SJSA1 (cell line): Measurements from ENCODE around the gene FAM216B. TPM values are rescaled to one million over a fixed set of nuclear protein-coding genes. Genes with fewer than 3 reads are reported as not detected.
"Not testable (repeated sequence)": the region's sequence is repeated elsewhere in the genome, so short reads cannot be mapped to it uniquely, and the experiment has no call there.

ENCODE experiments used
- DNase-seq, 2 experiments: peaks; one replicate each; pipeline ENCODE4 v3.0.0-alpha.2; 2015 to 2020; ENCODE audit warnings: low spot score in 2 of 2, low read depth in 1 of 2
- H3K27ac ChIP-seq: fragments of 250-450 bp; sonication (Bioruptor Pico); 2 replicates; pipeline ENCODE4 v1.5.1; 2020; ENCODE audit warnings: mild to moderate bottlenecking, moderate library complexity
- H3K27me3 ChIP-seq: fragments of 250-450 bp; sonication (Bioruptor Pico); replicated peaks from 2 replicates; pipeline ENCODE4 v1.5.1; 2020; ENCODE audit warnings: mild to moderate bottlenecking, moderate library complexity
- H3K36me3 ChIP-seq: fragments of 250-450 bp; sonication (Bioruptor Pico); 2 replicates; pipeline ENCODE4 v1.5.1; 2020; ENCODE audit warnings: mild to moderate bottlenecking
- H3K4me1 ChIP-seq: fragments of 250-450 bp; sonication (Bioruptor Pico); replicated peaks from 2 replicates; pipeline ENCODE4 v1.6.1; 2021; ENCODE audit warnings: mild to moderate bottlenecking
- H3K4me3 ChIP-seq: fragments of 250-450 bp; sonication (Bioruptor Pico); 2 replicates; pipeline ENCODE4 v1.5.1; 2020; ENCODE audit warnings: mild to moderate bottlenecking
- H3K9me3 ChIP-seq: fragments of 250-450 bp; sonication (Bioruptor Pico); replicated peaks from 2 replicates; pipeline ENCODE4 v1.5.1; 2020; ENCODE audit warnings: mild to moderate bottlenecking
- total RNA-seq: library from RNA; depleted of rRNA; stranded (reverse); fragments of >200 nt; shearing (Covaris generic); gene quantifications from 2 replicates; pipeline ENCODE4 v1.2.3, GENCODE V29; 2014

Gene FAM216B
- total RNA-seq, 1 experiment from 2014 or later = not detected

DNA sequence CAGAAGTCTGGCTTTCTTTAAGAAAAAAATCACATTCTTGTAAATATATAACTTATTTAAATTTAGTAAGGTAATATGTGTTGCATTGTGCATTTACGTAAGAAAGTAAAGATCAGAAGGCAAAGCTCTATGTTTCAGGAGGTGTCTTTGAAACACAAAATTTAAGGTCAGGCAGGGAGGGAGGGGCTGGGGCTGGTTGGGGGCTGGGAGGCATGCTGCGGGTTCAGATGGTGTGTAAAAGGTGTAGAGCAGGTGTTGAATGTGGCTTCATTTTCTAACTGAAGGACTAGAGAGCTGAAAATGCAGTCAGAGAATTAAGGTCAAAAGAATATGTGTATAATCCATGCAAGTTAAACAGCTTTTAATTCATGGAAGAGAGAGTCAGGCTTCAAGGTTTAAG, 14.3 kb downstream of the FAM216B start:
- Histone ChIP-seq H3K36me3 (no peaks in the 10 kb centered on the region), H3K9me3 (no peaks in the 10 kb centered on the region), H3K27ac (no peak overlapping the region), H3K4me1 (peaks cover 10% of the 10 kb centered on the region), H3K27me3 (no peaks in the 10 kb centered on the region), H3K4me3 (no peak overlapping the region)
- no peak for DNase-seq

DNA sequence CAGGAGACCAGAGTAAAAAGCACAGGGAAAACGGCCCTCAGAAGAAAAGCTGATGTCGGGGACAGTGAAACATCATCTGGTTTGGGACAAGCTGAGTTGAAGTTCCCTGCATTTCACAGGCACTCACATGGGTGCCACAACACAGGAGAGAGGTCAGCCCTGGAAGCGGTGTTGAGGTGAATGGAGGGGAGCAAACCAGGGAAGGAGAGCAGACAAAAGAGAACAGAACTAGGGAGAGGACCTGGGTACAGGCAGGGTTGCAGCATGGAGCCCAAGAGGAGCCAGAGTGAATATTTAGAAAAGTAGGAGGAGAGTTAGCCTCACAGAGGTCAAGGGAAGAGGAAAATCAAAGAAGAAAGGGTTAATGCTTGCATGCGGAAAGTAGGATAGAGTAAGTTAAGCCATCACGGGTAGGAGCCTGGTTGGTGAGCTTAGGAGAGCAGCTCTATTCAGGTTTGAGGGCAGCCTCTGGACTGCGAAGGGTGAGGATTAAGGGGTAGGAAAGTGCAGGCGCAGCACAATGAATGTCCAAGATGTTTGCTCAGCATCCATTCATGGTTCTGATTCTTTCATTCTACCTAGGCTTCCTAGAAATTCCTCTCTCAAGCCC, 15.5 kb downstream of the FAM216B start:
- Histone ChIP-seq H3K9me3 (no peaks in the 10 kb centered on the region), H3K4me3 (no peak overlapping the region), H3K27me3 (no peaks in the 10 kb centered on the region), H3K36me3 (no peaks in the 10 kb centered on the region), H3K4me1 (peaks cover 10% of the 10 kb centered on the region), H3K27ac (no peak overlapping the region)
- DNase-seq = no peak

DNA sequence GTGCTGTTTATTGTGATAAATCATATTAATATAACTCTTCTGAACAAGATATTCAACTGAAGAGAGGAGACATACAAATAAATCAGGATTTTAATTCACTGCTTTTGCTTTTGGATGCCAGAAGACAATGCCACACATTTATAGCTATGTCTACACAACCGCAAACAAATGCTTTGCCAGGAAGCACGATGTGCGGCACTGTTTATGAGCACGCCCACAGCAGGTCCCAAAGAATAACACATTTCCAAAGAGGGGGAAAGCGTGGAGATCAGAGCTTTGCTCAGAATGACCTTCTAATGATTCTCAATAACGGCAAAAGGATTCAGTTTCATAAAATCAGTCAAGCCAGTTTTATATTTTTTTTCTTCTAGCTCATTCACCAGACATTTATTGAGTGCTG, 16.7 kb downstream of the FAM216B start:
- Histone ChIP-seq H3K9me3 (no peaks in the 10 kb centered on the region), H3K4me3 (no peak overlapping the region), H3K4me1 (peaks cover 10% of the 10 kb centered on the region), H3K27me3 (no peaks in the 10 kb centered on the region), H3K36me3 (no peaks in the 10 kb centered on the region), H3K27ac (no peak overlapping the region)
- DNase-seq = peak; percentile 46 to 55

DNA sequence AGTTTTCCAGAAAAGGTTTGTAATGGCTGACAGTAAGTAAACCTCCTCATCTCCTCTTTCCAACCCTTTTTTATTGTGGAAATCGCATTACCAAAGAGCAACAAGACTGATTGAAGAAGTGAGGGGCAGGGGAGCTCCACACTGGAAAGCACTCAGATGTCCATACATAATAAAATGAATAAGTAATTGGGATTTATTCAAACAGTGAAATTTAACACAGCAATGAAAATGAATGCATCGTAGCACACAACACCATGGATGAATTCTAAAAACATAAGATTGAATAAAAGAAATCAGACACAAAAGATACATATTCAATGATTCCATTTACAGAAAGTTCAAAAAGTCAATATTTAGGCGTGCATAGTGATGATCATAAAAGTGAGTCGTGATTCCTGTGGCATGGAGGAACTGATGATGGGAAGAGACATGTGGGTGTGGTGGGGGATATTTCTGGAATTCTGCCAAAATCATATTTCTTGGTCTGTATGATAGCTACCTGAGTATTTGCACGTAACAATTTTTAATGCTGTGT, 18.8 kb downstream of the FAM216B start:
- Histone ChIP-seq H3K9me3 (no peaks in the 10 kb centered on the region), H3K4me1 (peaks cover 26% of the 10 kb centered on the region), H3K27me3 (no peaks in the 10 kb centered on the region), H3K4me3 (no peak overlapping the region), H3K36me3 (no peaks in the 10 kb centered on the region), H3K27ac (no peak overlapping the region)
- no peak for DNase-seq

GRCh38 chr13:42803563-42804204, 22.3 kb downstream of the FAM216B start:
- peak in 1 of 2 experiments; percentile 30 for DNase-seq
- H3K27me3 ChIP-seq = no peaks in the 10 kb centered on the region
- no peak overlapping the region for H3K4me3 ChIP-seq
- no peaks in the 10 kb centered on the region for H3K9me3 ChIP-seq
- peak overlapping the region; percentile 25 for H3K27ac ChIP-seq
- H3K36me3 ChIP-seq = no peaks in the 10 kb centered on the region
- peaks cover 34% of the 10 kb centered on the region for H3K4me1 ChIP-seq

DNA sequence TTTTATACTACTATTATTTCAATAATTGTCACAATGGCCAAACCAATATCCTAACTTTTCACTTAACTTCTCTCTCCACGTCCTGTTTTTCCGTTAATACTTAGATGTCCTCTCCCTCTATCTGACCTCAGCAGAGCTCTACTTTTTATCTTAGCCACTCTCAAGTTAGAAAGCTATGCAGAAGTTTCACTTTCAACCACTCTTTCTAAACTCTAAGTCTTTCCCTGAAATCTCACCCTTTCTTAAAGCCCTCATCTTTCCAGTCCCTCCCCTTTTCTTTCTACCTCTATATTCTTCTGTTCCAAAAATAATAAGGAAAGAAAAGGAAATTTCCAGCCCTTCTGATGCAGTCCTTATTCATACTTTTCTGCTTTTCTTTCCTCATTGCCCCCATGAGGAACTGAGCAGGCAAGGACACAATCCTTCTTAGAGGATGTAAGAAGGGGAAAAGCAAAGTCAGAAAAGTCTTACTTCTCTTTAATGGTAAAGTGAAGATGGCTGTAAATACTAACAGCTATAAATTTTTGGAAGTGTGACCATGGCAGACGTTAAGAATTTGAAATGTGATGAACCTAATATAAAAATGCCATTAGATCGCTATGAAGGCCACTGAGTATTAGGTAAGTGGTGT, 23.0 kb downstream of the FAM216B start:
- H3K4me3 ChIP-seq = no peak overlapping the region
- peaks cover 33% of the 10 kb centered on the region for H3K4me1 ChIP-seq
- no peaks in the 10 kb centered on the region for H3K36me3 ChIP-seq
- no peaks in the 10 kb centered on the region for H3K9me3 ChIP-seq
- no peak for DNase-seq
- no peaks in the 10 kb centered on the region for H3K27me3 ChIP-seq
- H3K27ac ChIP-seq = peak overlapping the region; percentile 25

GRCh38 chr13:42807241-42807640, 25.9 kb downstream of the FAM216B start:
- H3K4me3 ChIP-seq = no peak overlapping the region
- DNase-seq = peak in 1 of 2 experiments; percentile 15
- peak overlapping the region; percentile 6; the same call in 1 of the 2 replicates for H3K27ac ChIP-seq
- H3K27me3 ChIP-seq = no peaks in the 10 kb centered on the region
- H3K4me1 ChIP-seq = peaks cover 33% of the 10 kb centered on the region
- H3K9me3 ChIP-seq = no peaks in the 10 kb centered on the region
- no peaks in the 10 kb centered on the region for H3K36me3 ChIP-seq

DNA sequence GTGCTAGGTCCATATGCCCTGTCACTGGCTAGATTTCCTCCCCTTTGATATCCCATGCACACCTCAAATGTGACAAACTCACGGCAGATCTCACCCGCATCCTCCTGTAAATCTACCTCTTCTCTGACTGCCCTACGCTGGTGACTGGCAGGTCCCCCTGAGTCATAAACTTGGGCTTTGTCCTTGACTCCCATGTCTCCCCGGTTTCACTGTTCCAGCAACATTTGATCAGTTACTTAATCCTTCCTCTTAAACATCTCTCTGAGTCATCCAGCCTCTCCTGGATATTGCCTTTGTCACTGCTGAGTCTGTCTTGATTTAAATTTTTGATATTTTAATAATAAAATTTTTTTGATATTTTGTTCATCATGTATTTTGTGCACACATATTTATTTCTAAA, 26.5 kb downstream of the FAM216B start:
- peaks cover 33% of the 10 kb centered on the region for H3K4me1 ChIP-seq
- H3K9me3 ChIP-seq = no peaks in the 10 kb centered on the region
- H3K4me3 ChIP-seq = no peak overlapping the region
- H3K27ac ChIP-seq = no peak overlapping the region; the same call in 1 of the 2 replicates
- peak; percentile 23 to 52 for DNase-seq
- H3K36me3 ChIP-seq = no peaks in the 10 kb centered on the region
- no peaks in the 10 kb centered on the region for H3K27me3 ChIP-seq

- H3K27me3 ChIP-seq = no peaks in the 10 kb centered on the region
- H3K4me1 ChIP-seq = peaks cover 31% of the 10 kb centered on the region
- H3K36me3 ChIP-seq = no peaks in the 10 kb centered on the region
- H3K27ac ChIP-seq = no peak overlapping the region
- no peak for DNase-seq
- no peak overlapping the region for H3K4me3 ChIP-seq
- H3K9me3 ChIP-seq = no peaks in the 10 kb centered on the region
Observed at GRCh38 chr13:42808341-42808940, 27.1 kb downstream of the FAM216B start.

GRCh38 chr13:42812316-42812715, 30.9 kb downstream of the FAM216B start:
- H3K36me3 ChIP-seq = no peaks in the 10 kb centered on the region
- H3K27ac ChIP-seq = no peak overlapping the region
- no peak for DNase-seq
- no peak overlapping the region for H3K4me3 ChIP-seq
- H3K4me1 ChIP-seq = peaks cover 36% of the 10 kb centered on the region
- H3K27me3 ChIP-seq = no peaks in the 10 kb centered on the region
- H3K9me3 ChIP-seq = no peaks in the 10 kb centered on the region

DNA sequence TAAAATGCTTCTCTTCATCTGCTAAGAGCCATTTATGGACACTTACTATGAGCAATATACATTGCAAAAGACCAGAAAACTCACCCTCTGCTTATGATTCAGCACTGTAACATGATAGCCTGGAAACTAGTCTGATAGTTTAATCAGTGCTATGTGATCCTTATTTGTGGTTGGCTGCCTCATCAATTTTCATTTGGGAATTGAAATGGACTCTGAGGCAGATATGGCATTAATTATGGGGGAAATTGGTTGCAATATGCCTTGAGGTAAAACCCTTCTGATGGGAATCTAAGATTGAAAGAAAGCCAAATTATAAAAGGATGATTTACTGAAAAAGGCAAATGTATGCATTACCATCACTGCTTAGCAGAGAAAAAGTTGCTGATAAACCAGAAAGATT, 33.5 kb downstream of the FAM216B start:
- Histone ChIP-seq H3K4me3 (no peak overlapping the region), H3K9me3 (no peaks in the 10 kb centered on the region), H3K27ac (no peak overlapping the region), H3K4me1 (peaks cover 28% of the 10 kb centered on the region), H3K36me3 (no peaks in the 10 kb centered on the region), H3K27me3 (no peaks in the 10 kb centered on the region)
- no peak for DNase-seq

DNA sequence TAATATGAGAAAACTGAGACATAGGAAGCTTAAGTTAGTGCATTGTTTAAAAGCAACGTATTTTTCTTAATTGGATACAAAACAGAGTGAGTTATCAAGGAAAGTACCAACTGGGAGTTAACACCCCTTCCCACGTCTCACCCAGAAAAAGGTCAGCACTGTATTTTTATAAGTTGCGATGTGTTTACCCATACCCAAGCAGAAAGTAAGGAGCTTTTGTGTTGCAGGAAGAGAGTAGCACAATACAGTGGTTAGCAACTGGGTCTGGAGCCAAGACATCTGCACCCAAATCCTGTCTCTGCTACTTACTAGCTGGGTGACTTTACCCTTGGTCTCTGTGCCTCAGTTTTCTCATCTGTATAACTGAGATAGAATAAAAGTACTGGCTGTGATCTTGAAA, 34.3 kb downstream of the FAM216B start:
- Histone ChIP-seq H3K4me1 (peaks cover 36% of the 10 kb centered on the region), H3K27me3 (no peaks in the 10 kb centered on the region), H3K9me3 (no peaks in the 10 kb centered on the region), H3K36me3 (no peaks in the 10 kb centered on the region), H3K4me3 (no peak overlapping the region), H3K27ac (no peak overlapping the region; the same call in 1 of the 2 replicates)
- DNase-seq = peak in 1 of 2 experiments; percentile 16

GRCh38 chr13:42816538-42816937, 35.2 kb downstream of the FAM216B start:
- Histone ChIP-seq H3K4me1 (peaks cover 45% of the 10 kb centered on the region), H3K4me3 (no peak overlapping the region), H3K36me3 (no peaks in the 10 kb centered on the region), H3K9me3 (no peaks in the 10 kb centered on the region), H3K27ac (no peak overlapping the region), H3K27me3 (no peaks in the 10 kb centered on the region)
- DNase-seq = no peak

GRCh38 chr13:42819687-42820086, 38.3 kb downstream of the FAM216B start:
- not testable (repeated sequence) for DNase-seq, H3K4me3 ChIP-seq, H3K27ac ChIP-seq, H3K9me3 ChIP-seq, H3K36me3 ChIP-seq, H3K27me3 ChIP-seq
- peaks cover 49% of the 10 kb centered on the region for H3K4me1 ChIP-seq
